GM12864 (cell line): Measurements from ENCODE around the gene CMC4.

Experiments used
- DNase-seq: peaks from one replicate; pipeline ENCODE4 v3.0.0-alpha.2; 2011; ENCODE audit warnings: low read depth
- H3K4me3 ChIP-seq: 2 replicates; pipeline ENCODE4 v1.5.1; 2011; ENCODE audit warnings: mild to moderate bottlenecking, low read depth, low read length, control low read depth
- CTCF ChIP-seq: IDR thresholded peaks from 2 replicates; pipeline ENCODE4 v1.5.1; 2011; ENCODE audit warnings: low read depth, mild to moderate bottlenecking, moderate library complexity, low read length, control low read depth, inconsistent platforms; ENCODE audit errors: missing control alignments

Gene CMC4

GRCh38 chrX:155070975-155071693, at the start of gene CMC4, which contains the start of the genes BRCC3 and MTCP1:
TSS of gene CMC4 (minus strand) at chrX:155071136. CDS start at chrX:155064023, 7,113 bp downstream.
TSS of gene BRCC3 (plus strand) at chrX:155071508. CDS start at chrX:155071528, 20 bp downstream.
TSS of gene MTCP1 (minus strand) at chrX:155071136. CDS start at chrX:155066010, 5,126 bp downstream.
- DNase-seq: peak; percentile 43
- TF ChIP-seq CTCF: no peak
- H3K4me3 ChIP-seq: peak within 1 kb of the TSS; percentile 72

GRCh38 chrX:155115174-155115819, 44.4 kb upstream of the CMC4 start:
- no peak overlapping the region for H3K4me3 ChIP-seq
- no peak for DNase-seq
- TF ChIP-seq CTCF: no peak

- TF ChIP-seq CTCF: no peak
- no peak for DNase-seq
- H3K4me3 ChIP-seq: no peak overlapping the region
Observed at GRCh38 chrX:155113097-155113496, 42.2 kb upstream of the CMC4 start.

GRCh38 chrX:155112171-155112570, 41.2 kb upstream of the CMC4 start:
- DNase-seq: no peak
- no peak for TF ChIP-seq CTCF
- no peak overlapping the region for H3K4me3 ChIP-seq

GRCh38 chrX:155108427-155108826, 37.5 kb upstream of the CMC4 start:
- DNase-seq: no peak
- TF ChIP-seq CTCF: no peak
- no peak overlapping the region for H3K4me3 ChIP-seq

- no peak overlapping the region for H3K4me3 ChIP-seq
- TF ChIP-seq CTCF: no peak
Observed at GRCh38 chrX:155105919-155106318, 35.0 kb upstream of the CMC4 start.

More at GRCh38 chrX:155105919-155106318, 35.0 kb upstream of the CMC4 start:
- no peak for DNase-seq
